ENCODE data around the gene SLC5A6.
A peak's percentile ranks its signal among the peaks of the same experiment; 100 is the strongest.
"Not testable (repeated sequence)": the region's sequence is repeated elsewhere in the genome, so short reads cannot be mapped to it uniquely, and the experiment has no call there.

SLC5A6 gene

DNA sequence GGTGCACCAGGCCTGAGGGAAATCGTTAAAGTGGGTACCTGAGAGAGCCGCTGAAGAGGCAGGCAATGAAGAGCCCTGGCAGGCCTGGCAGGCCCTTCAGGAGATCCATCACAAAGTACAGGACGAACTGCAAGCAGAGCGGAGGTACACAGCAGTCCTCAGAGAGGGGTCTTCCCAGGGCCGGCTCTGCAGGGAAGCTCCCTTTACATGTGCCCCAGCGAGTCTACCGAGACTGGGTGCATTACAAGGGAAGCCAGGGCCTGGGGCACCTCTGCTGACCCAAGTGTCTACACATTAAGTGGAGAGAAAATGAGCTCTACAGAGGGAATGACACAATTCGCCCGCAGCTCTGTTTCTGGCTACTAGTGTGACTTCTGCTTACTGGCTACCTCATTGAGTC, 8.3 kb downstream of the SLC5A6 start:
- no peak for DNase-seq

DNA sequence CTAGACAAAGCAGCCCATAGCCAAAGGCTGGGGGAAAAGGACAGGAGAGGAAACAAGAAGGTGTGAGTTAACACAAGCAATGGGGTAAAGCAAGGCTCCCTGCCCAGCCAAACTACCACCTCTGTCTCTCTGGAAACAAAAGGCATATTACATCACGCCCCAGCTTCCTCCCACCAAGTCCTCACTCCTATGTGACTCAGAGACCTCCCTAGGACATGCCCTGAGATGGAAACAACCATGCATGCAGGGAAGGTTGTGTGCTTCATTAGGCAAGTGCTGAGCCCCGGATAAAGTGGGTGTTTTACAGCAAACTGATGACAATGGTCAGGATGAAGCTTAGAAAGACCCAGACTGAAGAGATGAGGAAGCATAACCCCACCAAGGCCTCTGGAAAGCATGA, 9.2 kb downstream of the SLC5A6 start:
- DNase-seq: no peak

DNA sequence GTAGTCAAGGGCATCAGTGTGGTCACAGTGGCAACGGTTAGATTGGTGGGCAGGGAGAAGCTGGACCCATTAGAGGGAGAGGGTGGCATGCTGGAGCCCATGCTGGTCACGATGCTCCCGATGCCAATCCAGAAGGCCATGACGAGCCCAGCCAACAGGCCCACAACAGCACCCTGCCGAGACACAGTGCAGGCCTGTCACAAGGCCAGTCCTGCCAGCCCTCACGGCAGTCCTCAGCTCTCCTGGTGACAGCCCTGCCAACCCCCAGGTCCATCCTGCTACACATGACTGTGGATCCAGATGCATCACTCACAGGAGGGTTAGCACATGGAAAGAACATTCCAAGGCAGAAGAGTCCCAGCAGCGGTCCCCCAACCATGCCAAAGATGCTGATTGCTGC, 10.4 kb downstream of the SLC5A6 start:
- DNase-seq: no peak

DNA sequence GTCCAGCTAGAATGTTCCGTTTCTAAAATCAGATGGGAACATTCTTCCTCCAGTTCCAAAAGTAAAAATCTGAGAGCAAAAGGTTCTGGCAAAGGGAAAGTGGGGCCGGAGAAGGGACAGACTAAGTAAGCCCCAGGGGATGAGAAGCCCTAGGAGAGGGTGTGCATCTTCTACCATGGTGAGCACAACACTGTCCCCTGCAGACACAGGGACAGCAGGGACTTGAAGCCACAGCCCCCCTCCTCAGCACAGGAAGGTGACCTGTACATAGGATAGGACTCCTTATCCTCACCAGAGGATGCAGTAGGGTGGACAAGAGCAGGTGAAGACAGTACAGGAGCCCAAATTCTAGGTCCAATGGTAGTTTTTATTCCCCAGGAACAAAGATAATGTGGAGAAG, 12.8 kb downstream of the SLC5A6 start:
- DNase-seq: no peak

DNA sequence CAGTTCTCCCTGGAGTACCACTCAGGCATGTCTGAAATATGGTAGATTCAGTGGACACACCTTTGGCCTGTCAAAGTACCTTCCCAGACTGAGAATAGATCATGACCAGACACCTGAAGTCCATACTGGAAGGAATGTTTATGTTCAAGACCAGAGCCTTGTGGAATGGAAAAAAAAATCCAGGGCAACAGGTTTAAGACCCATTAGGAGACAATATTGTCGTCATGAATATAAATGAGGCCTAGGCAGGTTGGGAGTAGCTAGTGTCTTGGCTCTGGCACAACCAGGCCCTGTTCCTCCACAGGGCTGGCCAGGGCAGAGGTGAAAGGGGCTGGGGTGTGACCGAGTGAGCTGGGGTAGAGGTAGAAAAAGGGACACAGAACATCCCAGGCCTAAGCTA, 13.4 kb downstream of the SLC5A6 start:
- no peak for DNase-seq

DNA sequence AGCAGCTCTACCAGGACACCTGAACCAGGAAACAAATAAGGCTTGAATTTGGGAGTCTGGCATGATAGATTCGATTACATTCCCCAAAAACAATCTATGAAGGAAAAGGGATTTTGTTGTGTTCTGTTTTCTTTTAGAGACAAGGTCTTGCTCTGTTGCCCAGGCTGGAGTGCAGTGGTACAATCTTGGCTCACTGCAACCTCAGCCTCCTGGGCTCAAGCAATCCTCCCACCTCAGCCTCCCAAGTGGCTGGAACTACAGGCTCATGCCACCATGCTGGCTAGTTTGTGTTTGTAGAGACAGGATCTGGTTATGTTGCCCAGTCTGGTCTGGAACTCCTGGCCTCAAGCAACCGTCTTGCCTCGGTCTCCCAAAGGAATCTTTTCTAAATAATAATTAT, 14.0 kb downstream of the SLC5A6 start:
- DNase-seq: not testable (repeated sequence)

DNA sequence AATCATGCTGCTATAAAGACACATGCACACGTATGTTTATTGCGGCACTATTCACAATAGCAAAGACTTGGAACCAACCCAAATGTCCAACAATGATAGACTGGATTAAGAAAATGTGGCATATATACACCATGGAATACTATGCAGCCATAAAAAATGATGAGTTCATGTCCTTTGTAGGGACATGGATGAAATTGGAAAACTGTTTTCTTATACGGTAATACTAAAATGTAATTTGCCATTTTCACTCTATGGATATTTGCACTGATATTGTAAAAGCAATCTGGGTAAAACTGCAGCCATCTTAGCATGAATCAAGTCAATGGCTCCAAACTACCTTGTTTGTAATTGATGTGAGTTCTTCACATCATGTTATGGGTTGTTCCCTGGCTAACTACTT, 16.3 kb downstream of the SLC5A6 start:
- not testable (repeated sequence) for DNase-seq

DNA sequence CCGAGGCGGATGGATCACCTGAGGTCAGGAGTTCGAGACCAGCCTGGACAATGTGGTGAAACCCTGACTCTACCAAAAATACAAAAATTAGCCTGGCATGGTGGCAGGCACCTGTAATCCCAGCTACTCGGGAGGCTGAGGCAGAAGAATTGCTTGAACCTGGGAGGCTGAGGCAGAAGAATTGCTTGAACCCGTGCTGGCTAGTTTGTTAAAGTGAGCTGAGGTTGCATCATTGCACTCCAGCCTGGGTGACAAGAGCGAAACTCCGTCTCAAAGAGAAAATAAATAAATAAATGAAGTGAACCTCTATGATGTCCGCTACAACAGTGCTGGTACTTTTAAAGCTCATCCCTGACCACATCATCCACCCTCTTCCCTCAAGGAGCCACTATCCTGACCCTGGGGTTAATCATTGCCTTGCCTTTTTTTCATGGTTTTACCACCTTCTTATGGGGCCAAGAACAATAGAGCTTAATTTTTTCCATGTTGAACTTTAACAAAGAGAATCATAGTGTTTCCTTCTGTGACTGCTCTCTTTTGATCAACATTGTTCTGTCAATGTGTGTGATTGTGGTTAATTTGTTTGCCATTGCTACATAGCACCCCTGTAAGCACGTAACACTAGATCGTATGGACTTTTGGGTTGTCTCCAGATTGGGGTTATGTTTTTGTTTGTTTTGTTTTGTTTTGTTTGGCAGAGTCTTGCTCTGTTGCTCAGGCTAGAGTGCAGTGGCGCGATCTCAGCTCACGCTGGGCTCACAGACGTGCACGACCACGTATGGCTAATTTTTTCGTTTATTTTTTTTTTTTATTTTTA, 17.3 kb downstream of the SLC5A6 start:
- no peak for DNase-seq

DNA sequence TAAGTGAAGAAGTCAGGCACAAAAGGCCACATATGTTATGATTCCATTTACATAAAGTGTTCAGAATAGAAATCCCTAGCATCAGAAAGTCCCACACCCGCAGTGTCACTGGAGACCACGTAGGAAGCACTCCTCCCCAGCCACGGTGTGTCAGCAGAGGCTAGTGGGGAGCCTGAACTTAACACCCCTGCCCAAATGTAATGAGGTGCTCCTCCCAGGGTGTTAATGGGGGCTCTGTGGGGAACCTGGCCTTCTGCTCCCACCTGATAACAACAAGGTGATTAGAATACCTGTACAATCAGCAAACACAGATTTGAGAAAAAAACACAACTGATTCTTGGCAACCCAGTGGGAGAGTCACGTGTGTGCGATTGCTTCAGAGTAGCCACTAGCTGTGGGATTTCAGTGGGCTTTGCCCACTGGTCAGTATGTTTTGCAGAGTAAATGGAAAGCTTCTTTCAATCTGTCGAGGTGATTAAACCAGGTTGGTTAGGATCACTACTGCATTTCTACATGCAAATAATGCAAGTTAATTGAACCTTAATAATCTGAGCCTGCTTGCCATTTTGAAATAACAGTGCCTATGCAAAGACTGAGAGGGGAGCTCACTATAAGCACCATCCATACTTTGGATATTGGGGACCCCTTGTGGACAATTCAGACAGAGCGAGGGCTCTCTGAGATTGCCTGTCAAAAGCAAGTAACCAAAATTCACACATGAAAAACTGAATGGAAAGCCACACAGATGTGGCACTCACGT, 20.8 kb downstream of the SLC5A6 start:
- DNase-seq: peak in 1 of 2 experiments; percentile 55

DNA sequence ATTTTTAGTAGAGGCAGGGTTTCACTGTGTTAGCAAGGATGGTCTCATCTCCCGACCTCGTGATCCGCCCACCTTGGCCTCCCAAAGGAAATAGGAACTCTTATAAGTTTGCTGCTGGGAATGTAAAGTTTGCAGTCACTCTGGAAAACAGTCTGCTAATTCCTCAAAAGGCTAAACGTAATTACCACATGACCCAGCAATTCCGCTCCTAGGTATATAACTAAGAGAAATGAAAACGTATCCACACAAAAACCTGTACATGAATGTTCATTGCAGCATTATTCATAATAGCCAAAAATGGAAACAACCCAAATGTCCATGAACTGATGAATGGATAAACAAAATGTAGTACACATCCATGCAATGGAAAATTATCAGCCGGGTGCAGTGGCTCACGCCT, 22.1 kb downstream of the SLC5A6 start:
- DNase-seq: no peak

DNA sequence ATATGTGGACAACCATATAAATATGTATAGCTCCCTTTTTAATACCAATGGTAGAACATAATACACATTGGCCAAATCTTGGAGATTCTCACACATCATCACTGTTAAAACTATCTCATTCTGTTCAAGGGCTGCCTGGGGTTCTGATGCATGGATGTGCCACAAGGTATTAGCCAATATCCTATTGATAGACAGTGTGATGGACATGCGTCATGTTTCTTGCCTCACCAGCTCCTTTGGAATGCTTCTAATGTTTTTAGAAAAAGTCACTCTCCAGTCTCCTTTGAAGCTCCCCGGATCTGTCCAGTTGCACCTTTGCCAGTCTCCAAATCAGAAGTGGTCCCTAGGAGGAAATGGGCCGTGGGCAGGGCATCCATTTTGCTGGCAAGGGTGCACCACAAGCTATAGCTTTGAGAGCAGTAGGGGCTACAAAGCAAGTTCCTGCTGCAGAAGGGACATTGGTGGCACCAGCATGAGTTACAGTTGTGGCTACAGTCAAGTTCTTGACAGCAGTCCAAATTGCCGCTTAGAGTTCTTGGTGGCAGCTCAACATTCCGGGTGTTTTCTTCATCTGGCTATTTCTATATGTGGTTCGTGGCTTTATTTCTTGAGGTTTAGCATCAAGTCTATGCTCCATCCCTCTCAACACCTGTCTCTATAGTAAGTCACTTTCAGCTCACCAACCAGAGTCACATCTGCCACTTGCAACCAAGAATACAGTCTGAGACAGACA, 25.3 kb downstream of the SLC5A6 start:
- DNase-seq: no peak

DNA sequence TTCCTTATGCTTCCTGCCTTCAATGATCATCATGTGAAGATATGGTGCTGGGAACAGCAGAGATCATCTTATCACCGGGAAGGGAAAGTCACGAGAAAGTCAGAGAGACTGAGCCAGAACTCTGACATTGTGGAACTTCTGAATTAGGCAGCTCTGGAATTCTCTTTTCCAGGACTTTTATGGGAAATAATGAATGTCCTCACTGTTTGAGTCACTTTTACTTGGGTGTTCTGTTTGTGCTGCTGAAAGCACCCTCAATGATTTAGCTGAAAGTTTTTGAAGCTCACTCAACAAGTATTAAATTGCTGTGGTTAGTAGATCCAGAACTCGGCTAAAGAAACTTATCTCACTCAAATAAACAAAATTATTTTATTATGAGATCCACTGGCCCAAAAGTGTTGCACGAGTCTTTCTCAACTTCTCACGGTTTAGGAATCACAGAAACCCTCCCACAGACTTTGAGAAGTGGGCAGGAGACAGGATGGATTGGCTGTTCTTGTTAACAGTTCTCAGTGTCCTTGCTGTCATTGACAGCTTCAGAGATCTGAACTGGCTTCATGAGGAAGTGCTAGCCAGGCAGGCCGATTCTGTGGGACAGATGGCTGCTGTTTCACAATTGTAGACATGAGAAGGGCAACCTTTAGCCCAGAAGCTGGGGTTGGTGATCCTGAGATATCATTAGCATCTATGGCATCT, 26.6 kb downstream of the SLC5A6 start:
- no peak for DNase-seq

DNA sequence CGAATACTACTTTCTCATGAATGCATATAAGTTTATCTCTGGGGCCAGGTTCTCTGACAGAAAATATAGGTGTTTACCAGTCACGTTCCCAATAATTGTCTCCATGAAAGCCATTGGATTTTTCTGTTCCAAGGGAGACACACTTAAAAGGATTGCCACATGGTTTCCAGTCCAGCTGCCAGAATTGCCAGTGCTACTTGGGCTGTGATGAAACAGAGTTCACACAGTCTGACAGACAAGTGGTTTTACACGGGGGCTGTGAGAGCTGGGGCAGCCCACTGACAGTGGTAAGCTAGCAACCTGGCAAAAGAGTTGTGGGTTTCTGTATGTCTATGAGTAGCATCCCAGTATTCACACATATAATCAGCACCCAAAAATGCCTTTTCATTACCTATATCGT, 28.0 kb downstream of the SLC5A6 start:
- DNase-seq: no peak

DNA sequence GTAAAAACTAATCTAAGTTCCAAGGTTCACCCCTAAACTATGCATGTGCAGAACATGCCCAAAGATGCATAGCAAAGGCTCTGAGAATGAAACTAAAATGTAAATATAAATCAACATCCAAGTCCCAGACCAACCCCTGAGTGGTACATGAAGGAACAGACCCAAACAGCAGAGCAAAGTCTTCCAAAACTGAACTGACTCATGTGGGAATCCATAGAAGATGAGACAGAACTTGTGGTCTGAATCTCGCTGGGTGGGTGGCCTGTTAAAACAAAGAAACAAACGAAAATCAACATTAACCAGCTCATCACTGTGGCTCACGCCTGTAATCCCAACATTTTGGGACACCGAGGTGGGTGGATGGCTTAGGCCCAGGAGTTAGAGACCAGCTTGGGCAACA, 29.7 kb downstream of the SLC5A6 start:
- DNase-seq: no peak

DNA sequence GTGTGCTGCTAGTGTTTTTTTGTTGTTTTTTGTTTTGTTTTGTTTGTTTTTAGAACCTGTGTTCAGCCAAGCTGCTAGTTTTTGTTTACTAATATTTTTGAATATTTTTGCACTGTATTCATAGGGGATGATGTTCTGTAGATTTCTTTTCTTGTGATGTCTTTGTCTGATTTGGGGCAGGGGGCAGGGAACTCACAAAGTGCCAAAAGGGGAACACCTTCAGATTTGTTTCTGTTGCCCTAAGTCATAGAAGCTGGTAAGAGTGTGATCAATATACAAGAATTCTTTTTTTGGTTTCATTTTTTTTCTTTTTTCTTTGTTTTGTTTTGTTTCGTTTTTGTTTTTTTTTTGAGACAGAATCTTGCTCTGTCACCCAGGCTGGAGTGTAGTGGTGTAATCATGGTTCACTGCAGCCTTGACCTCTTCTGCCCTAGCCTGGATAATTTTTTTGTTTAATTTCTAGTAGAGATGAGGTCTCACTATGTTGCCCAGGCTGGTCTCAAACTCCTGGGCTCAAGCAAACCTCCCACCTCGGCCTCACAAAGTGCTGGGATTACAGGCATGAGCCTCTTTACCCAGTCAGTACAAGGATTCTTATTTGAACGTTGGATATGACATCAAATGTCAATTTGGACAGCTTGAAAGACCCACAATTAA, 32.6 kb downstream of the SLC5A6 start:
- no peak for DNase-seq

DNA sequence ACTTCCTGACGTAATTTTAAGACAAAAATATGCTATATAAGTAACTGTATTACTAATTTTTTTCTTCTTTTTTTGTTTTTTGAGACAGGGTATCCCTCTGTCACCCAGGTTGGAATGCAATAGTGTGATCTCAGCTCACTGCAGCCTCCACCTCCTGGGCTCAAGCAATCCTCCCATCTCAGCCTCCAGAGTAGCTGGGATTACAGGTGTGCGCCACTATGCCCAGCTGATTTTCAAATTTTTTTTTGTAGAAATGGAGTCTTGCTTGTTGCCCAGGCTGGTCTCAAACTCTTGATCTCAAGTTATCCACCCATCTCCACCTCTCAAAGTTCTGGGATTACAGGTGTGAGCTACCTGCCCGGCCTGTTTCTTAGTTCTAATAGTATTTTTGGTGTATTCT, 33.6 kb downstream of the SLC5A6 start:
- DNase-seq: no peak

DNA sequence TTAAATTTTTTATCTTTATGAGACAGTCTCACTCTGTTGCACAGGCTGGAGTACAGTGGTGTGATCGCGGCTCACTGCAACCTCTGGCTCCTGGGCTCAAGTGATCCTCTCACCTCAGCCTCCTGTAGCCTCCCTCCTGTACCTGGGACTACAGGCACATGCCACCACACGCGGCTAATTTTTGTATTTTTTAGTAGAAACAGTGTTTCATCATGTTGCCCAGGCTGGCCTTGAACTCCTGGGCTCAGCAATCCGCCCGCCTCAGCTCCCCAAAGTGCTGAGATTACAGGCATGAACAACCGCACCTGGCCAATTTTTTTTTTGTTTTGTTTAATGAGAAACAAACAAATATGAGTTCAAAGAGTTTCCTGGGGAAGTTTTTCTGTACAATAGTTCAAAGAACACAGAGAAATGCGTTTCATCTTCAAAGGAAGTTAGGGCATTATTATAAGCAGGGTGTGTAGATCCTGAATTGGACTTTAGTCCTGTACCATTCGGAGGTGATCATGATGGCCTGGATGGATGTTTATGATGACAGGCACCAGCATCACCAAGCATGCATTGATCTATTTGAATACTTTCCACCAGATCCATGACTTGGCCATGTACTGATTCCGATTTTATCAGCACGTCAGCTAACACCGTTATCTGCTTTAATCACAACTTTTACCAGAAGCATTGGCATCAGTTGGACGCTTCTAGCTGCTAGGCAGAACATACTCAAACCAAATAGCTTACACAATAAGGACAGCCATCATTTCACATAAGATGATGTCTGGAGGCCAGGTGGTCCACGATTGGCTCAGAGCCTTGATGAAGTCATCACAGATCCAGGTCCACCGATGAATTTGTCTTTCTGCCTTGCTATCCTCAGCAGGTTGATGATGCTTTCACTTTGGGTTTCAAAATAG, 34.4 kb downstream of the SLC5A6 start:
- no peak for DNase-seq

DNA sequence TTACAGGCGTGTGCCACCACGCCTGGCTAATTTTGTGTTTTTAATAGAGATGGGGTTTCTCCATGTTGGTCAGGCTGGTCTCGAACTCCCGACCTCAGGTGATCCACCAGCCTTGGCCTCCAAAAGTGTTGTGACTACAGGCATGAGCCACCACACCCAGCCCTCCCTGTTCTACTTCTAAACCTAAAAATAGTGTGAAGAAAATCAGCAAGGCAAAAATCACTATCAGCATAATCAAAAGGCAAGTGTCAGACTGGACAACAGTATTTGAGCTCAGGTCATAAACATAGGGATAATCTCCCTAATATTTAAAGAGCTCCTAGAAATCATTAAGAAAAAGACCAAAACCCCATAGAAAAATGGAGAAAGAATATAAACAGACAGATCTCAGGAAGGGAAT, 36.3 kb downstream of the SLC5A6 start:
- DNase-seq: not testable (repeated sequence)

DNA sequence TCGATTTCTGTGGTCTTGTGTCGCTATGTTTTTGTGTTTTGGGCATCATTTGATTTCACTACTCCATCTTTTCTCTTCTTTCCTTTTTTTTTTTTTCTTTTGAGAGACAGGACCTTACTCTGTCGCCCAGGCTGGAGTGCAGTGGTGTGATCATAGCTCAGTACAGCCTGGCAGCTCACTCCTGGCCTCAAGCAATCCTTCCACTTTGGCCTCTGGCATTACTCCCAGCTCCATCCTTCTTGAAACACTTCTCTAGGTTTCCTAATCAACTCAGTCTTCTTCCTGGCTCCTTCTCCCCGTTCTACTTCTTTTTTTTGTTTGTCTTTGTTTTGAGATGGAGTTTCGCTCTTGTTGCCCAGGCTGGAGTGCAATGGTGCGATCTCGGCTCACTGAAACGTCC, 36.7 kb downstream of the SLC5A6 start:
- no peak for DNase-seq

DNA sequence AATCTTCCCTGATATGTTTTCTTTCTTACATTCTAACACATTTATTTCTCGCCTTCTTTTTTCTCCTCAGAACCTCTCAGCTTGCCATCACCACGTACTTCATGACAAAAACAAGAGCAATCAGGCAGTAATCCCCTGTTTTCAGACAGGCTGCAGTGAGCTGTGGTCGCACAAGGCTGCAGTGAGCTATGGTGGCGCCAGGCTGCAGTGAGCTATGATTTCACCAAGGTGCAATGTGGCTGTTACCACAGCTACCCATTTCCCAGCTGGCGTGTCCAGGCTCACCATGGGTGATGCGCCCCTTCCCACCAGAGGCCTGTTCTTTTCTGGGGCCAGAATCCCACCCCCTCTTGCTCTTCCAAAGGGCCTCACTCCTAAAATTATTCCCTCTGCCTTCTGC, 37.4 kb downstream of the SLC5A6 start:
- no peak for DNase-seq

DNA sequence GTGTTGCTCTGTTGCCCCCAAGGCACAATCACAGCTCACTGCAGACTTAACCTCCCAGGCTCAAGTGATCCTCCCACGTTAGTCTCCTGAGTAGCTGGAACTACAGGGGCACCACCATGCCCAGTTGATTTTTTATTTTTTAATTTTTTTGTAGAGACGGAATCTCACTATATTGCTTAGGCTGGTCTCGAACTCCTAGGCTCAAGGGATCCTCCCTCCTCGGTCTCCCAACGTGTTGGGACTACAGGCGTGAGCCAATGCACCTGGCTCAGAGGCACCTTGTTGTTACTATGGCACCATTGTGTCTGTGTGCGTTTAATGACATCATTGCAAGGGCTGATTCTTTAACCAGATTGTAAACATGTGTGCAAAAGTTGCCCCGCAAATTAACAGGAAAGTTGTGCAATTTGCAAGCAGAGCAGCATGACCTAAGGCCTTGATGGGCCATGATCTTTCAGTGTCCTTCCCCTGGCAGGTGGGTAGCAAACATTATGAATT, 40.7 kb downstream of the SLC5A6 start:
- no peak for DNase-seq
